ENCODE data around the gene TBCK.
A peak's percentile ranks its signal among the peaks of the same experiment; 100 is the strongest.

TBCK gene

GRCh38 chr4:106320235-106320634 lies 4.2 kb upstream of the TBCK start:
- no peak for DNase-seq

- no peak for DNase-seq
Observed at GRCh38 chr4:106318511-106318910, 2.5 kb upstream of the TBCK start.

GRCh38 chr4:106317815-106318214 lies 1.8 kb upstream of the TBCK start:
- no peak for DNase-seq

- DNase-seq = peak; percentile 38
Observed at GRCh38 chr4:106316773-106317409, 882 bp upstream of the TBCK start.

GRCh38 chr4:106315476-106315967 lies 487 bp downstream of the TBCK start:
- DNase-seq = peak; percentile 74

GRCh38 chr4:106314960-106315359 lies 1.0 kb downstream of the TBCK start:
- DNase-seq = peak; percentile 40

GRCh38 chr4:106312997-106313522 lies 2.9 kb downstream of the TBCK start:
- peak; percentile 51 for DNase-seq

GRCh38 chr4:106312377-106312776 lies 3.6 kb downstream of the TBCK start:
- no peak for DNase-seq

- no peak for DNase-seq
Observed at GRCh38 chr4:106306561-106306960, 9.4 kb downstream of the TBCK start.

GRCh38 chr4:106305435-106306055 lies 10.5 kb downstream of the TBCK start:
- DNase-seq = no peak

GRCh38 chr4:106304632-106305031 lies 11.4 kb downstream of the TBCK start:
- DNase-seq = no peak

GRCh38 chr4:106303548-106304281 lies 12.3 kb downstream of the TBCK start:
- peak; percentile 15 for DNase-seq

- DNase-seq = no peak
Observed at GRCh38 chr4:106302062-106302438, 14.0 kb downstream of the TBCK start.

GRCh38 chr4:106301393-106302061 lies 14.5 kb downstream of the TBCK start:
- DNase-seq = no peak

GRCh38 chr4:106299977-106300376 lies 16.0 kb downstream of the TBCK start:
- DNase-seq = no peak

GRCh38 chr4:106297245-106298035 lies 18.6 kb downstream of the TBCK start:
- DNase-seq = no peak

GRCh38 chr4:106294062-106294461 lies 21.9 kb downstream of the TBCK start:
- DNase-seq = no peak

- DNase-seq = no peak
Observed at GRCh38 chr4:106291678-106292077, 24.3 kb downstream of the TBCK start.

GRCh38 chr4:106289737-106290136 lies 26.3 kb downstream of the TBCK start:
- DNase-seq = no peak

- peak; percentile 47 for DNase-seq
Observed at GRCh38 chr4:106287353-106287969, 28.5 kb downstream of the TBCK start.

GRCh38 chr4:106286611-106287010 lies 29.4 kb downstream of the TBCK start:
- DNase-seq = no peak

- DNase-seq = no peak
Observed at GRCh38 chr4:106284227-106284626, 31.8 kb downstream of the TBCK start.

Data from OCI-M1 (cell line).